HUDEP-2 (cell line): ENCODE results near the gene EPS8L3.
"Not testable (repeated sequence)": the region's sequence is repeated elsewhere in the genome, so short reads cannot be mapped to it uniquely, and the experiment has no call there.

Experiments
- DNase-seq, 76 experiments: peaks; one replicate each; lab custom pipeline; 2025; ENCODE audit not compliant: unreplicated experiment in 76 of 76; lab: John Stamatoyannopoulos, UW

Gene EPS8L3

GRCh38 chr1:109766991-109767636 is 3.4 kb upstream of the EPS8L3 start:
- DNase-seq: peak in 66 of 76 experiments; percentile 12 to 88 (median 53)

DNA sequence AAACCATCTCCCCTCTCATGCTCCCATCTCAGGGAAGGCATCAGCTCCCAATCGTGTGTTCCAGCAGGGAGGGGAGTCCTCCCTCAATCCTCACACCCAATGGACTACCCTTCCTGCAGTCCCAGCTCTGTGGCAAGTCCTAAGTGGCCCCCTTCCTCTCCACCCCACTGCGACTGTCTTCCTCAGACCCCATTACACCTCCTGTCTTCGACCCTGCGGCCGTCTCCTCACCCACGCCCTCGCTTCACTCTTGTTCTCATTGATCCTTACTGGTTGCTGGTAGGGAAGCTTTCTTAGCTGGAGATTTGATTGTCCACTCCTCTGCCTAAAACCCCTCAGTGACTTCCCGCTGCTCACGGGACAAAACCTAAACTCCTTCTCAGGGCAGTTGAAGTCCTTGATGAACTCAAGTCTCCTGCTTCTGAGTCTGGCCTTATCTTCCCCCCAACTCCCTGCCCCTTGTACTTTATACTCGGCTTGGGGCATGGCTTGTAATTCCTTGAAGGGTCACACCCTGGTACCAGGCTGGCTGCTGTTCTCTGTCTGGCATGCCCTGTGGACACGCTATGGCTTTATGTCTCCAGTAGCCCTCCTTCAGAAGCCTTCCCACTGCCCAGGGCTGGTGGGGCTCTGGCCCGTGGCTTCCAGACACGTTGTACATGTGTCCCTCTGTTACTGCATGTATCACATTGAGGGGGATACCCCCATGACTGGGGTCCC is 2.3 kb upstream of the EPS8L3 start:
- peak in 16 of 76 experiments; percentile 10 to 67 (median 26) for DNase-seq

GRCh38 chr1:109765483-109765815 is 1.7 kb upstream of the EPS8L3 start:
- DNase-seq: no peak

DNA sequence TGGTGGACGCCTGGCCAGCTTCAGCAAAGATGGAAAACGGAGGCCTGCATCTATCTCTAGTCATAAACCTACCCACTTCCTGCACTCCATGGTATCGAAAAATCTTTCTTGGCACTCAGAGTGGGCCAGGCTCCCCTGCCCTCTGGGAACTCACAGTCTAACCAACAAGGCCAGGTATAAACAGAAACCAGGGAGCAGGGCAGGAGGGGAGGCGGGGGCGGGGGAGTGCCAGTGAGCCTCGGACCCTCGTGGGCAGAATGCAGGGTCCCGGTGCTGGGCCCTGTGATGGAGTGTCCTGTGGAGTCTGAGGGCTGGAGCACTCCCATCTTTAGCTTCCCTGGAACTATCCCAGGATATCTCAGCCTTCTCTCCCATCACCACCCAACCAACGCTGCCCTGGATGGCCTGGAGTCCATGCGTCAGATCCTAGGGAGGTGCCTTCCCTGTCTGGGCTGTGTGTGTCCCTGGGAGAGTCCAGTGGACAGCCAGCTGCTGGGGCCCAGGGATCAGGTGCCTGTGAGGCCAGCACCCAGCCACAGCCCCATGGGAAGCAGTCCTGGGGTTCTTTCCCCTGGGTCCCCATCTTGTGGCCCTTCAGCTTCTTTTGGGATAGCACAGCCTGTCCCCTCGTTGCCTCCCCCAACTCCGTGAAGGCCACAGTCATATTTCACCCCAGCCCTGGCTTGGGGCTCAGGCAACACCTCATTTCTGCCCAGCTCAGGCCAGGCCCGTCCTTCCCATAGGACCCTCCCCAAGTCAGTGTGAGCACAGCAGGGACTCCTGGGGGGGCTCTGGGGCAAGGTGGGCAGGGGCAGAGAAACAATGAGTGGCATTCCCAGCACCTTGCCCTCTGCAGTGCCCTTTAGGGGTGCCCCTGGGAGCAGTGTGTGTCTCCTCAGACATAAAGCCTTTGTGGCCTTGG is 1.1 kb upstream of the EPS8L3 start:
- DNase-seq: no peak

DNA sequence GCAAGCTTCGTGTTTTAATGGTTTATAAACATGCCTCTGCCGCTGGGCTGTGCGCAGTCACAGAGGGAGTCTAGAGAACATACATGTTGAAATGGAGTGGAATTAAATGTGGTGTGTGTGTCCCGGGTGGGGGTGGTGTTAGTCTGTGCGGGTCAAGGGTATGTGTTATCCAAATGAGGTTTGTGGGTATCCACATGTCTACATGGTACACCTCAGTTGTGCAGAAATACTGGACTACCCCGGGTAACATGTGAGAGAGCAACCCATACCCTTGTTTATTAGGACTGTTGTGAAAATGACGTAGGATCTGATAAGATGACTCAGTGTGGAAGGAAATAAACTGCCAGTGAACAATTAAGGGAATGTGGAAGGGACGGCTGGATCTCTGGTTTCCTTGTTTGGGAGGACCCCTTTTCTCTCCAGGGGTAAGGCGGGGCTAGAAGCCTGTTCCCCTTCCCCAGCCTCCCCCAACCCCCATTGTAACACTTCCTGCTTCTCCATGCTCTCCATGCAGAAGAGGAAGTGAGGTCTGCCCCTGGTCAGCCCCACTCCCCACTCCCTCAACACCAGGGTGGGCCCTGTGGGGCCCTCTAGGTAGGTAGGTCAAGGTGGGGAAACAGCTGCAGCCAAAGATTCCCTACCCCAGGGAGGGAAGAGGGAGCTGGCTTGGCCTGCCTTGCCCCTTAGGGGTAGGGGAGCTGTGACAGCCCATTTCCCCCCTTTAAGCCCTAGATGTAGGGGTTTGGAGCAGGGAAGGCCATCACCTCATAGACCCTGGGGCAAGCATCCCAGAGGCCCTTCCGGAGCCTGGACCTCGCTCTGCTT is 690 bp downstream of the EPS8L3 start:
- DNase-seq: peak in 3 of 76 experiments; percentile 6 to 41 (median 7)

- no peak for DNase-seq
These were observed 1.6 kb downstream of the EPS8L3 start for GRCh38 chr1:109762039-109762585.

GRCh38 chr1:109761227-109762038 is 2.3 kb downstream of the EPS8L3 start:
- no peak for DNase-seq

DNA sequence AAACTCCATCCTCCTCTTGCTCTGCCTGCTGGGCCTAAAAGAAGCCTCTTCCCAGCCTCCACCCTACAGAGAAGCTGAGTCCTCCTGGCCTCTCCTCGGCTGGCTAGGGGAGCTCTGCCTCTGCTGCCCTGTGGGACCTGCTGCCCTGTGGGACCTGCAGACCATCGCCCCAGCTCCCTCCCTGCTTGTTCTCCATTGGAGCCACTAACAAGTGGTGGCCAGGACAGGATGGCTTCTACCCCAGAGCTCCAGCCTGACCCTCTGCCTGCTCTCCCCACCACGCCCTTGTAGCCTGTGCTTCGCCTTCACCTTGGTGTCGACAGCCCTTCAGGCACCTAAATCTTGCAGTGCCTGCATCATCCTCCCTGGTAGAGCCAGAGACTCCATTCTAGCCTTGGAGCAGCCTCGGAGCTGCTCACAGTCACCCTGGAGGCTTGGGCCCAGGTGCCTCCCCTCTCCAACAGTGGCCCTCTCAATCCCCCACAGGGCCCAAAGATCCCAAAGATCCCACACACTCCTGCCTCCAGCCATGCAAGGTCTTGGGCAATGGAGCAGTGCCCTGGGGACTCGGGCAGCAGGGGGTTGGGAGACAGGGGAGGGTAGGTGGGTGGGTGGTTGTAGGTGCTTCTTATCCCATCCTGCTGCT is 3.0 kb downstream of the EPS8L3 start:
- no peak for DNase-seq

GRCh38 chr1:109759513-109760334 is 4.0 kb downstream of the EPS8L3 start:
- DNase-seq: no peak

DNA sequence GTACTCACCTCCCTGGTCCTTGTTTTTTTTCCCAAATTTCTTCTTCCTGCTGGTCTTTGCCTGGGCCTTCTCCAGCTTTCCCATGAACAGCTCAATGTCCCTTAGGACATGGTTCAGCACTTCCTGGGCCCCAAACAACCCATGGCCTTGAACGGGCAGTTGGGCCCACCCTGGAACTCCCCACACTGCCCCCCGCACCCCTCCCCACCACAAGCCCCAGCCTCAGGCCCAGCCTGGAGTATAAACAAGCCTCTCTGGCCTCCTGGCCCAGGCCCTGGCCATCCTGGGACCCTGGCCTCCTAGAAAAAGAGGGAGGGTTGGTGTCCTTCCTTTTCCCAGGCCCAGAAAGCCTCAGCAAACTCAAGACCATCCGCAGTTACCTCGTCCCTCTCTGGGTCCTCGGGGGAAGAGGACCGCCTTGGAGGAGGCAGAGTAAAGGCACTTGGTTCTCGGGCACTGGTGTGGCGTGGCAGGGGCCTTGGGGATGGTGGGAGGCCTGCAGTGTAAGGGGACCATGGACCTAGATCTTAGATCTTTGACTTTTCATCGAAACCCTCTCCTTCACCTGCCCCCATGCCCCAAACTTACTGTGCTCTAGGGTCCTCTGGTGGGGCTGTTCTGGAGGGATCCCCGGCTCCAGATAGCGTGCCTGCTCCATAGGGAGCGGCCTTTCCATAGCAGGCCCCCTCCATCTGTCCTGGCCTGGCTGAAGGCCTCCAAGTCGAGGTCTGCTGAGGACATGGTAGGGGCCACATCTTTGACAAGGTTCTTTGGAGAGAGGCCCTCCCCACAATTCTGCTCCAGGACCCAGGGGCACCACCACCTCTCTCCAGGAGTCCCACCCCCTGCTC is 5.6 kb downstream of the EPS8L3 start:
- DNase-seq: no peak

DNA sequence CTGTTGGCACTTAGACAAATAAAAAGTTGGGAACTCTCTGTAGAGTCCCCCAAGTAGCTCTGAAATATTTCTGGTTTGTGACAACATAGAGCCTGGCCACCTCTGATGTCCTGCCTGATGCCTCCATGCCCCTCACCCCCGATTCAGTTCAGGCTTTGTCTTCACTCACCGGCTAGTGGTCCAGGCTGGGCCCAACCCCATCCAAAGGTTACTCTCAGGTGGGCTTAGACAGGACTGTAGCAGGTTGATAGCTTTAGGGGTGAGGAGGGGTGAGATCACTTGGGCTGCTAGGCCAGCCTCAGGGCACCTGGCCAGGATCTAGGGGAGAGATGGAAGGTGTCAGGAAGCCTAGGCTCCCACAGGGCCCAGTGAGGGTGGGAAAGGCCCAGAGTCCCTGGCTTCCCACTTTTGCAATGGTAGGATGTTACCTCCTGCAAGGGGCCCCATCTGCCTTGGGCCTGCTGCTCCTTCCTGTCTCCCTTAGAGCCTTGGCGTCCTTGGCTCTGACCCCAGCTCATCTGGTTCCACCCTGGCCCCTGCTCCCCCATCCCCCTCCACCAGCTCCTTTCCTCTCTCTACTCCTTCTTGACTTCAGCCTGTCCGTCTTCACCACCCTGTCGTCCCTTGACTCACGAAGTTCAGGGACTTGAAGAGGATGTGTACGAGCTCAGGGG is 6.7 kb downstream of the EPS8L3 start:
- DNase-seq: no peak

- DNase-seq: not testable (repeated sequence)
These were observed 7.4 kb downstream of the EPS8L3 start for GRCh38 chr1:109756325-109756724.

GRCh38 chr1:109754738-109755137 is 9.0 kb downstream of the EPS8L3 start:
- DNase-seq: no peak

DNA sequence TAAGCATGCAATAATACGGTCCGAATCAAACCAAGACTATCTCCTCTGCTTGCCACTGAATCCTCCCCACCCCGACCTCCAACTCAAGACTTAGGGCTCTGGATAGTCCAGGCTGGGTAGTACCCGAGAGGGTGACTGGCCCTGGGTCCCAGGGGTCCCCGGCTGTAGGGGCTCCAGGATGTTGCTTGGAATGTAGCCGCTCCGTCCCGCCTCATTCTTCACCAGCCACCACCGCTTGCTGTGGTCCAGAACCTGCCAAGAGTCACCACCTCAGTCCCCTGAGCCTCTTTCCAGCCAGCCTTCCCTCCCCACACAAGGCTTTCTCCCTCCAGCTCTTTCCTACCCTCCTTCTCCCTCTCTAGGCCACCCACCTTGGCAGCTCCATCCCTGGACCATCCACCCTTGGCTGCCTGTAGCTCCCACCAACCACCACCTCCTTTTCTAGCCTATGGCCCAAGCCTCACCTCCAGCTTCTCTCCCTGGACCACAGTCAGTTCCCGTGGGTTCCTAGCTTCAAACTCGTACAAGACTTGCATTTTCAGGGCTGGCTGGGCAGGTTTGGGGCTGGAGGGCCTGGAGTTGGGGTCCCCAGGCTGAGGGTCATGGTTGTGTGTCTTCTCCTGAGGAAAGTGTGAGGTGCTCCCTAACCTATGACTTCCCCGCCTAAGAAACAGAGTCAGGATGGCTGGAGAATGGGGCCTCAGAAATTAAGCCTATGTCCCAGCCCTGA is 12.0 kb downstream of the EPS8L3 start:
- DNase-seq: no peak

GRCh38 chr1:109750920-109751319 is 12.8 kb downstream of the EPS8L3 start:
- no peak for DNase-seq
